Thoracic aorta (tissue), 2 donors: ENCODE data around the gene E2F7. TPM values are rescaled to one million over a fixed set of nuclear protein-coding genes. Genes with fewer than 3 reads are reported as not detected.

ENCODE experiments used
- ATAC-seq: fragments of 150-250 bp; one replicate; pipeline ENCODE4 v1.8.0; 2017; ENCODE audit warnings: low read depth; ENCODE audit not compliant: insufficient number of reproducible peaks, low FRiP score
- DNase-seq: peaks from one replicate; pipeline ENCODE4 v3.0.0-alpha.2; 2020; ENCODE audit warnings: low spot score
- H3K27ac ChIP-seq, 2 donors: fragments of 200-600 bp; sonication (generic); 1 replicate in 1 of 2; 2 replicates in 1 of 2; pipeline ENCODE4 v1.5.1; 2016; ENCODE audit warnings: mild to moderate bottlenecking in 2 of 2, moderate library complexity in 2 of 2
- H3K27me3 ChIP-seq: fragments of 200-600 bp; sonication (generic); replicated peaks from 2 replicates; pipeline ENCODE4 v1.6.0; 2016; ENCODE audit warnings: mild to moderate bottlenecking; ENCODE audit not compliant: insufficient read depth
- H3K36me3 ChIP-seq: fragments of 200-600 bp; sonication (generic); one replicate; pipeline ENCODE4 v1.5.1; 2016
- H3K4me1 ChIP-seq, 2 donors: fragments of 200-600 bp; sonication (generic); 1 replicate in 1 of 2; 2 replicates in 1 of 2; pipeline versions ENCODE4 v1.5.1 to v1.6.0; 2016; ENCODE audit warnings: low read depth in 2 of 2, mild to moderate bottlenecking in 1 of 2; ENCODE audit not compliant: control insufficient read depth in 1 of 2
- H3K4me3 ChIP-seq: fragments of 200-600 bp; sonication (generic); 2 replicates; pipeline ENCODE4 v1.5.1; 2016; ENCODE audit warnings: mild to moderate bottlenecking
- H3K9me3 ChIP-seq: fragments of 200-600 bp; sonication (generic); 2 replicates; pipeline ENCODE4 v1.5.1; 2016
- total RNA-seq, 2 donors: library from RNA; depleted of rRNA; stranded (reverse); fragments of >200 nt; gene quantifications; one replicate each; pipeline versions ENCODE4 v1.1.0 to v1.2.3, GENCODE V29; 2016
- TF ChIP-seq, protein P1 (sequence below): fragments of 200-600 bp; sonication (generic); IDR thresholded peaks from one replicate; pipeline ENCODE4 v1.5.1; 2019; ENCODE audit warnings: antibody characterized with exemption

The E2F7 gene
- total RNA-seq, 2 donors from 2014 or later = not detected

DNA sequence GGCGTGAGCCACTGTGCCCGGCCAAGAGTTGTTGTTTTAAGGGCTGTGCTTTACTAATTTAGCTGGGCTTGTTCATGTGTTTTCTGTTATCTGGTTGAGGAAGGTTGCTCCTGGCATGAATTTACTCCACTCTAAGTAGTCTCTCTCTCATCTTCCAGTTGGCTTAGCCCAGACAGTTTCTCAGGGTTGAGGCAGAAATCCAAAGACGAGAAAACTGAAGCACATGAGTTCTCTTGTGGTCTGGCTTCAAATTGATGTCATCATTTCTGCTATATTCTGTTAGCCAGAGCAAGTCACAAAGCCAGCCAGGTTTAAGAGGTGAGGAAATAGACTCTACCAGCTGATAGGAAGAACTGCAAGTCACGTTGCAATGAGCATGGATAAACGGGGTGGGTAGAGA is 57.9 kb downstream of the E2F7 start:
- DNase-seq (no peak), ATAC-seq (no peak)
- Histone ChIP-seq H3K27ac (no peak overlapping the region), H3K36me3 (no peaks in the 10 kb centered on the region), H3K4me3 (no peak overlapping the region), H3K27me3 (no peaks in the 10 kb centered on the region), H3K4me1 (peaks cover 10 to 11% of the 10 kb centered on the region in 2 donors), H3K9me3 (no peaks in the 10 kb centered on the region)
- TF ChIP-seq, protein P1, sequence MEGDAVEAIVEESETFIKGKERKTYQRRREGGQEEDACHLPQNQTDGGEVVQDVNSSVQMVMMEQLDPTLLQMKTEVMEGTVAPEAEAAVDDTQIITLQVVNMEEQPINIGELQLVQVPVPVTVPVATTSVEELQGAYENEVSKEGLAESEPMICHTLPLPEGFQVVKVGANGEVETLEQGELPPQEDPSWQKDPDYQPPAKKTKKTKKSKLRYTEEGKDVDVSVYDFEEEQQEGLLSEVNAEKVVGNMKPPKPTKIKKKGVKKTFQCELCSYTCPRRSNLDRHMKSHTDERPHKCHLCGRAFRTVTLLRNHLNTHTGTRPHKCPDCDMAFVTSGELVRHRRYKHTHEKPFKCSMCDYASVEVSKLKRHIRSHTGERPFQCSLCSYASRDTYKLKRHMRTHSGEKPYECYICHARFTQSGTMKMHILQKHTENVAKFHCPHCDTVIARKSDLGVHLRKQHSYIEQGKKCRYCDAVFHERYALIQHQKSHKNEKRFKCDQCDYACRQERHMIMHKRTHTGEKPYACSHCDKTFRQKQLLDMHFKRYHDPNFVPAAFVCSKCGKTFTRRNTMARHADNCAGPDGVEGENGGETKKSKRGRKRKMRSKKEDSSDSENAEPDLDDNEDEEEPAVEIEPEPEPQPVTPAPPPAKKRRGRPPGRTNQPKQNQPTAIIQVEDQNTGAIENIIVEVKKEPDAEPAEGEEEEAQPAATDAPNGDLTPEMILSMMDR = no peak

DNA sequence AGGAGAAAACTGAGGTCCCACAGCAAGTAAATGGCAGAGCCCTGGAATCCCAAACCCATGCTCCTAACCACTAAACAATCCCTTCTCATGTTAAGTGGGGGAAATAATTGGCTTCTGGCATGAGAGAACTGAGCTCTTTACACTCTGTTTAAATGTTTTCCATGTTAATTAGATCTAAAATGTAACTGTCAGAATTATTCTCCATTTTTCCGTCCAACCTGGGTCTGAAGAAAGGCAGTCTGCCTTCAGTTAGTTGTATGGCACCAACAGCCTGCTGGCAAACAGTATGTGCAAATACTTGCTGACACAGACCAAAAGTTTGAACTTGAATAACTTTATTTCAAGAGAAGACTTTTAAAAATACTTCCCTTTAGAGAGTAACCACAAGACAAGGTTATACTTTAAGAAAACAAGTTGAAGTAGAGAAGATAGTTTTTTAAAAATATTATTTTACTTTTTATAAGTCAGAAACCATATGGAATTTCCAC is 59.7 kb downstream of the E2F7 start:
- H3K27me3 ChIP-seq = no peaks in the 10 kb centered on the region
- TF ChIP-seq, protein P1 = no peak
- ATAC-seq (no peak), DNase-seq (no peak)
- no peaks in the 10 kb centered on the region for H3K9me3 ChIP-seq
- peaks cover 8 to 10% of the 10 kb centered on the region in 2 donors for H3K4me1 ChIP-seq
- H3K4me3 ChIP-seq = no peak overlapping the region
- H3K27ac ChIP-seq = no peak overlapping the region
- H3K36me3 ChIP-seq = no peaks in the 10 kb centered on the region

DNA sequence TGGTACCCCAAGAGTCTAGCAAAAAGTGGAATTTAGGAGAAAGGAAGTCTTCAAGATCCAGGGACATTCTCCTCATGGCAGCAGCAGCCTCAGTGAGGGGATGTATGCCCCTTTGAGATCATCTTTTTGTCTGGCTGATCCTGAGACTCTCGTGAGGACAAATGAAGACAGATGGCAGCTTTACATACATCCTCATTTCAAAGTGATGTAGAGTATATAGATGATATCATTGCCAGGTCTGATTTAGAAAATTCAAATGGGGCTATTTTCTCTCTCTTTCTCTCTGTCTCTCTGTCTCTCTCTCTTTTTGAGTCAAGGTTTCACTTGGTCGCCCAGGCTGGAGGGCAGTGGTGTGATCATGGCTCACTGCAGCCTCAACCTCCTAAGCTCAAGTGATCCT is 61.5 kb downstream of the E2F7 start:
- peaks cover 6 to 10% of the 10 kb centered on the region in 2 donors for H3K4me1 ChIP-seq
- no peak overlapping the region for H3K27ac ChIP-seq
- H3K36me3 ChIP-seq = no peaks in the 10 kb centered on the region
- H3K27me3 ChIP-seq = no peaks in the 10 kb centered on the region
- TF ChIP-seq, protein P1 = no peak
- ATAC-seq (no peak), DNase-seq (no peak)
- H3K9me3 ChIP-seq = no peaks in the 10 kb centered on the region
- no peak overlapping the region for H3K4me3 ChIP-seq

DNA sequence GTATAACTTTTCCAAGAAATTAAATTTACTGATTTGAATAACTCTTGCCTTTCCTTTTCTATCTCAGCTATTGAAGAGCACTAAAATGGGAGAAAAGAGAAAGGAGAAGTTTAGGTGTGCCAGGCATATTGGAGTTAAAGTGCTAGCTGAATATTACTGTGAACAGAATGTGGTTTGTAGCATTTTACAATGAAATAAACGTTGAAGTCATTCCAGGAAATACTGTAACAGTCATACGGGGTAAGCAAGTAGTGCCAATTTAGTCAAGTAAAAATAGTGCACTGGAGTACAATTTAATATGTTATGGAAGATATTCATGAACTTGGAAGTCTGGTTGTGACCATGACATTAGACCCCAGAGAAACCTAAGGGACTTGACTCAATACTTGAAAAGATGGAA is 62.1 kb downstream of the E2F7 start:
- Histone ChIP-seq H3K4me3 (no peak overlapping the region), H3K27ac (no peak overlapping the region), H3K9me3 (no peaks in the 10 kb centered on the region), H3K36me3 (no peaks in the 10 kb centered on the region), H3K27me3 (no peaks in the 10 kb centered on the region), H3K4me1 (peaks cover 6 to 10% of the 10 kb centered on the region in 2 donors)
- DNase-seq = no peak
- ATAC-seq = no peak
- TF ChIP-seq, protein P1 = no peak

DNA sequence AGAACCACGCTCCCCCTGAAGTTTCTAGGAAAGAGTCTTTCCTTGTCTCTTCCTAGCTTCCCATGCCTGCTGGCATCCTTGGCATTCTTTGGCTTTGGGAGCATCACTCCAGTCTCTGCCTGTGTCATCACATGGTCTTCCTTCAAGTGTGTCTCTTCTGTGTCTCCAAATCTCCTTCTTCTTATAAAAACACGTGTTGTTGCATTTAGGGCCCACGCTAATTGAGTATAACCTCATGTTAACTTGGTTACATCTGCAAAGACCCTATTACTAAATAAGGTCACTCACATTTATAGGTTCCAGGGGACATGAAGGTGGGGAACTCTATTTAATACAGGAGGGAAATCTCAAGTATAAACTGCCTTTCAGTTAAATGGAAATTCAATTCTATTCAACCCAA is 63.0 kb downstream of the E2F7 start:
- DNase-seq (no peak), ATAC-seq (no peak)
- Histone ChIP-seq H3K4me1 (peaks cover 6 to 10% of the 10 kb centered on the region in 2 donors), H3K27ac (no peak overlapping the region), H3K4me3 (no peak overlapping the region), H3K27me3 (no peaks in the 10 kb centered on the region), H3K9me3 (no peaks in the 10 kb centered on the region), H3K36me3 (no peaks in the 10 kb centered on the region)
- TF ChIP-seq, protein P1 = no peak
